GM21367 (cell line): ENCODE measurements around the gene TRIM65.
"Not testable (repeated sequence)": the region's sequence is repeated elsewhere in the genome, so short reads cannot be mapped to it uniquely, and the experiment has no call there.

Source experiments
- ATAC-seq: cut with Tn5 transposase; IDR thresholded peaks from one replicate; pipeline ENCODE4 v1.9.1; 2021; ENCODE audit not compliant: unreplicated experiment

The TRIM65 gene

GRCh38 chr17:75876190-75876937 is 20.4 kb downstream of the TRIM65 start:
- ATAC-seq: no peak

- ATAC-seq: no peak
These were observed 20.9 kb downstream of the TRIM65 start for GRCh38 chr17:75875940-75876189.

- no peak for ATAC-seq
These were observed 21.4 kb downstream of the TRIM65 start for GRCh38 chr17:75875182-75875939.

GRCh38 chr17:75874323-75875181 is 22.2 kb downstream of the TRIM65 start:
- ATAC-seq: no peak

GRCh38 chr17:75873587-75874322 is 23.0 kb downstream of the TRIM65 start:
- no peak for ATAC-seq

- ATAC-seq: no peak
These were observed 24.1 kb downstream of the TRIM65 start for GRCh38 chr17:75872434-75873351.

GRCh38 chr17:75870228-75870627 is 26.5 kb downstream of the TRIM65 start:
- not testable (repeated sequence) for ATAC-seq

- no peak for ATAC-seq
These were observed 27.2 kb downstream of the TRIM65 start for GRCh38 chr17:75869282-75870141.

GRCh38 chr17:75868730-75869281 is 27.9 kb downstream of the TRIM65 start:
- not testable (repeated sequence) for ATAC-seq

GRCh38 chr17:75865404-75866188 is 31.2 kb downstream of the TRIM65 start:
- ATAC-seq: not testable (repeated sequence)

GRCh38 chr17:75864887-75865286 is 31.9 kb downstream of the TRIM65 start:
- ATAC-seq: peak; percentile 25

GRCh38 chr17:75864448-75864871 is 32.3 kb downstream of the TRIM65 start:
- ATAC-seq: peak; percentile 81

- no peak for ATAC-seq
These were observed 34.8 kb downstream of the TRIM65 start for GRCh38 chr17:75861927-75862317.

GRCh38 chr17:75859358-75859757 is 37.4 kb downstream of the TRIM65 start:
- not testable (repeated sequence) for ATAC-seq

- peak; percentile 1 for ATAC-seq
These were observed 40.5 kb downstream of the TRIM65 start for GRCh38 chr17:75856062-75856756.

GRCh38 chr17:75855310-75856061 is 41.3 kb downstream of the TRIM65 start, which contains the start of gene WBP2:
Gene WBP2 (minus strand): TSS chr17:75855335. CDS start chr17:75855297, 38 bp downstream.
- ATAC-seq: peak; percentile 82
